Activated T-helper 1 cell treated with anti-CD3 and anti-CD28 coated beads, Interleukin-12 subunit alpha, Interleukin-12 subunit beta, Interleukin-2, Interleukin-4 antibody, amounts not matched to agents 30 ng/mL and 10 ng/mL and 1 ng/mL, durations not matched to agents 14 hours and 24 hours and 36 hours (primary cell): Measurements from ENCODE around the gene RABGAP1. TPM values are rescaled to one million over a fixed set of nuclear protein-coding genes. Genes with fewer than 3 reads are reported as not detected.

Experiments used
- DNase-seq: peaks from one replicate; pipeline ENCODE4 v3.0.0; 2021; ENCODE audit warnings: low spot score
- H3K27ac Mint-ChIP-seq: one replicate; pipeline ENCODE4 v1.8.0; 2021; ENCODE audit warnings: mild to moderate bottlenecking, mixed read lengths
- H3K27me3 Mint-ChIP-seq: one replicate; pipeline ENCODE4 v1.8.0; 2022; ENCODE audit warnings: mild to moderate bottlenecking, moderate library complexity, mixed read lengths; ENCODE audit not compliant: insufficient read depth
- H3K36me3 Mint-ChIP-seq: one replicate; pipeline ENCODE4 v1.8.0; 2021; ENCODE audit warnings: low read depth, mixed read lengths
- H3K4me1 Mint-ChIP-seq: one replicate; pipeline ENCODE4 v1.8.0; 2021; ENCODE audit warnings: low read depth, mixed read lengths
- H3K4me3 Mint-ChIP-seq: one replicate; pipeline ENCODE4 v1.8.0; 2021; ENCODE audit warnings: mild to moderate bottlenecking, moderate library complexity, mixed read lengths
- H3K9me3 Mint-ChIP-seq: one replicate; pipeline ENCODE4 v1.8.0; 2021; ENCODE audit warnings: mixed read lengths
- intact Hi-C: fragments of 100-400 bp; cut with micrococcal nuclease; formaldehyde crosslinking; loops from one replicate; pipeline ENCODE4 v1.15.1; 2024
- total RNA-seq: library from RNA; stranded (reverse); gene quantifications from 2 replicates; pipeline ENCODE4 v1.2.3, GENCODE V29; 2022

The RABGAP1 gene
- total RNA-seq, 1 donor from 2014 or later, result 30.2 TPM

DNA sequence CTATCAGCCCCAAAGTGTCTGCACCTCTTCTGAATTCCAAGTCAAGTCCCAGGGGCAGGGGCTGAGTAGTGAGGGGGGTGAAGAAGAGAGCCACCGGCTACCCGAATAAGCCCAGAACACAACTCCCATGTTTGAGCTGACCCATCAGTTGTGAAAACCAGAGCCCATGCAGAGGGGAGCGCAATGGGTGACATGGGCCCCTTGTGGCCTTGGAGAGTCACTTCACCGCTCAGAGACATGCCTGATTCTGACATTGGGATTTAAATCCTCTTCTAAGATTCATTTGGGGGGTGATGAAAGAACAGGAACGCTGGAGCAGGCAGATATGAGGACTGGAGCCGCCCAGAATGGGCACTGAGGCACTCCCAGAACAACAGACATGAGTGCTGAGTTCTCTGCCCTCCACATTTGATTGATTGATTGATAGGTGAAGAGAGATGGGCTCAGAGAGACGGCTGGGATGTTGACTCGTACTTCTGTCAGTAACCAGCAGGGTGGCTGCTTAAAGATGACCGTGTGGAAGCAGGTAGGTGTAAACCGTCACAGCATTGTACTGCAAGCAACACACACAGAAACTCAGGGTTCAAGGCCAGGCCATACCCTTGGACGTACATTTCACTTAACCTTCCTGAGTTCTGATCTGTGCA lies 166.9 kb downstream of the RABGAP1 start:
- no peaks in the 10 kb centered on the region for H3K27me3 Mint-ChIP-seq
- H3K4me1 Mint-ChIP-seq, result peaks cover 14% of the 10 kb centered on the region
- no peak for DNase-seq
- no peaks in the 10 kb centered on the region for H3K9me3 Mint-ChIP-seq
- intact Hi-C loops, result no loop called here
- H3K27ac Mint-ChIP-seq, result no peak overlapping the region
- H3K4me3 Mint-ChIP-seq, result no peak overlapping the region
- H3K36me3 Mint-ChIP-seq, result peaks cover 3% of the 10 kb centered on the region

DNA sequence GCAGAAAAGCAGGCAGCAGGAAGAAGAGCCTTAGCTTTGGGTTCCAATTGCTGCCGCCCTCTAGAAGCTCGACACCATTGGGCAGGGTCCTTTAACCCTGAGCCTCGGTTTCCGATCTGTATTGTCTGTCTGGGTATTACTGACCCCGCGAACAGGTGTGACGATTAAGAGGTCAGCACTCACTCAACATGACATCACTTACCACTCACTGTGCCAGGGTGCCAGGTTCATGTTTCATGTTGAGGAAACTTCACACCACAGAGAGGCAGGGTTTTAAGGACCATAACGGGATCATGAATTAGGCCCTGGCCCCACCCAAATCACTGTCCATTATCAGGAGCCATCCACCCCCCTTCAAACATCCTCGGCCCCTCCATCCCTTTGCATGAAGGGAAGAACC lies 168.2 kb downstream of the RABGAP1 start:
- H3K4me1 Mint-ChIP-seq, result peaks cover 14% of the 10 kb centered on the region
- H3K36me3 Mint-ChIP-seq, result peaks cover 3% of the 10 kb centered on the region
- H3K27me3 Mint-ChIP-seq, result no peaks in the 10 kb centered on the region
- no peaks in the 10 kb centered on the region for H3K9me3 Mint-ChIP-seq
- no peak overlapping the region for H3K27ac Mint-ChIP-seq
- H3K4me3 Mint-ChIP-seq, result no peak overlapping the region
- intact Hi-C loops, result no loop called here
- DNase-seq, result no peak

DNA sequence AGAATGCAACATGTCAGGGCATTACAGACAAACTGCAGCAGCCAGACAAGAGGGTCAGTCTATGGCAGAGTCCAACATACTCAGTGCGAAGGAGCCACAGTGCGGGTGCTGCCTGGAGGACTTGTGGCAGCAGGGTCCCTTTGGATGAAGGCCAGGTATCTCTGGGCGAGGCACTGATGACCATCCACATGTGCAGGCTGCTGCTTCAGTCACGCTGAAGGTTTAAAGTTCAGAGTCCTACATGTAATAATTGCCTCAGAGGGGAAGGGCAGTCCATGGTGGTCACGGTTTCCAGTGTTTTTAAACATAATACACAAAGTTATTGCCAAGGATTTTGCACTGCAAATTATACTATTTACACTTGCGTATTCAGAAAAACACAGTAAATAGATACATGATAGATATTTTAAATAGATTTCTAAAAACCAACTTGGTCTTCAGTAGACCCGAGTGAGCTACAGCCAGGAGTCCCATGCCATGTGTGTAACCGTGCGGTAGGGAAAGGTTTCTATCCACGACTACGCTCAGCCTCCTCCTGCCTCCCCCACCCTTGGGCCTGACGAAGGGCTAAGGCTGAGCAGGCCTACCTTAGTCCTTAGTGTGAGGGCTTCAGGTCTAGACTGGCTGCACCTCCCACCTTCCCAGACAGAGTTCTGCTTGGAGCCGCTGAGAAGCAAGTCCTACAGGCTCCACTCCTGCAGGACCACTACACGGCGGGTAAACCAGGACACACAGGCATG lies 168.9 kb downstream of the RABGAP1 start:
- DNase-seq, result no peak
- H3K9me3 Mint-ChIP-seq, result no peaks in the 10 kb centered on the region
- intact Hi-C loops, result no loop called here
- no peak overlapping the region for H3K4me3 Mint-ChIP-seq
- H3K4me1 Mint-ChIP-seq, result peaks cover 14% of the 10 kb centered on the region
- no peaks in the 10 kb centered on the region for H3K27me3 Mint-ChIP-seq
- H3K27ac Mint-ChIP-seq, result no peak overlapping the region
- peaks cover 3% of the 10 kb centered on the region for H3K36me3 Mint-ChIP-seq

DNA sequence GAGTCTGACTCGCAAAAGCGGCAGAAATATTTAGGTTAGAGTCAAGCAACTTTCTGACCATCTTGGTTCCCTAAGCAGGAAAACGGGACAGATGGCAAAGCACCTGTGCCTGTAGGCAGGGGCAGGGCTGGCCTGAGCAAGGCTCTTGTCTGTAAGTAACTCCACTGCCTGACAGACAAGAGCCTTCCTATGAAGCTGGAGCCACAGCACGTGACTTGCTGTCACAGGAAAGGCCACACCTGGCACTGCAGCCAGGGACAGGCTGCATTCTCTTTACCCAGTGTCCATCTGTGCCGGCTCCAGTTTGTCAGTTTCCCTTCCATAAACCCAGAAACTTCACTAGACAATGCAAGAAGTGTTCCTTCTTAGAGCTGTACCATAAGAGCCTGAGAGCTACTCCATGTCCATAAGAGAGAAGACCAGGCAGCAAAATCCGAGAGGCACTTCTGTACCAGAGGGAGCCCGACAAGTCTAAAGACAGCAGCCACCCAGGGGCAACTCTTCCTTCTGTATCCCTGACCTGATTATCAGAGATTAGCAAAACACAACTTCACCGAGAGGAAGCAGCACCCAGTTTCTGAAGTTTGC lies 170.7 kb downstream of the RABGAP1 start:
- Mint-ChIP-seq H3K9me3 (no peaks in the 10 kb centered on the region), H3K27me3 (no peaks in the 10 kb centered on the region), H3K27ac (no peak overlapping the region), H3K36me3 (peaks cover 5% of the 10 kb centered on the region), H3K4me3 (no peak overlapping the region), H3K4me1 (peaks cover 14% of the 10 kb centered on the region)
- intact Hi-C loops, result no loop called here
- DNase-seq, result no peak

DNA sequence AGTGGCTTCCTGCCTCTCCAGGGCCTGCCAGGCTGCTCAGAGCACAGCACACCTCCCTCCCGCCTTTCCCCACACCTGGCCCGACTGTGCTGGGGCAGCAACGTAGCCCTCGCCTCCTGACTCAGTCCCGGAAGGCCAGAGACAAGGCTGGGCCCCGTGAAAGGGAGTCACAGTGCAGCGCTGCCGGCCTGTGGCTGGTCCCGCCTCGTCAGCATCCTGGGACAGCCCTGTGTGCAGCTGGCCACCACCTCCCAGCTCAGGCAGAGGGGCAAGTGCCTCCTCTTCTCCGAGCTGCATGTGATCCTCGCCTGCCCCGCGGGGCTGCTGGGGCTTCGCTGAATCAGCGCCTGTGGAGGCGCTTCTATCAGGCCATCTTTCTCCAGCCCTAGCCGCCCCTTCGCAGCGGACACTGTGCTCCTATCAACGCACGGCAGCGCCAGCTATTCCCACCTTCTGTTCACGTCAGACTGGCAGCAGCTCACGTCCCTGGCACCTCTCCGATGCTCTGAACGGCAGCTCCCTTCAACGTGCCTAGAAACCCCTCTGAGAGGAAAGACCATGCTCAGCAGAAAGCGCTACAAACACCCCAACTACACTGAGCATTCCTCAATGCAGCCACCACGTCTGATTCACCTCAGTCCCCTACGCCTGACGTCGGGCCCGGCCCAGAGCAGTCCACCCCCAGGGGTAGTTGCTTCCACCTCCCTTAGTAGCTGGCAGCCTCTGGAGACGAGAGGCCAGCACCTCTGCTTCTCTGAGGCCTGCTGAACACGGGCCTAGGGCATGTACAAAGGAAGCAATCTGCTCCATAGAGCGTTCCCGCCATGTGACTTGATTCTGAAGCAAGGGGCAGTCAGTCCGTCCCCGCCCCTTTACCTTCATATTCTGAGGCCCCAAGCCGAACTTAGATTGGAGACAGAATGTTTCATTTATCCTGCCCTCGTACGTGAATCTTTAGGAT lies 171.5 kb downstream of the RABGAP1 start:
- no peaks in the 10 kb centered on the region for H3K27me3 Mint-ChIP-seq
- no peak for DNase-seq
- intact Hi-C loops, result no loop called here
- no peak overlapping the region for H3K4me3 Mint-ChIP-seq
- H3K4me1 Mint-ChIP-seq, result peaks cover 14% of the 10 kb centered on the region
- H3K36me3 Mint-ChIP-seq, result peaks cover 2% of the 10 kb centered on the region
- no peak overlapping the region for H3K27ac Mint-ChIP-seq
- H3K9me3 Mint-ChIP-seq, result no peaks in the 10 kb centered on the region

DNA sequence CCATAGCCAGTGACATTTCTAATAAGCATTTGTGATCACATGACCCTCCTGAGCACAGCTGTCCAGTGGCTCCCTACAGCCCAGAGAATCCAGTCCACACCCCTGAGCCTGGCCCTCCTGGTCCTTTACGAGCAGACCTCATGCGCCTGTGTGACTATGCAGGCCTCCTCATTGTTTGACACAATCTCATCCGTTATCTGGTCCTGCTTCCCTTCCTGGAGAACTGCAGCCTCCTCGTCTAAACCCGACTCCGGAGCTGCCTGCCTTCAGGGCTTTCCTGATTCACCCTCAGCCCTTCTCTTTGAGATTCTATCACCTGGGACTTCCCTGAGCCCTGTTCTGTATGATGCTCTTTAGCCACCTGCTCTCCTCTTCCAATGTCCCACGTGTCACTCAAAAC lies 172.4 kb downstream of the RABGAP1 start:
- no peaks in the 10 kb centered on the region for H3K27me3 Mint-ChIP-seq
- intact Hi-C loops, result no loop called here
- peaks cover 14% of the 10 kb centered on the region for H3K4me1 Mint-ChIP-seq
- H3K36me3 Mint-ChIP-seq, result peaks cover 2% of the 10 kb centered on the region
- H3K4me3 Mint-ChIP-seq, result no peak overlapping the region
- DNase-seq, result no peak
- H3K9me3 Mint-ChIP-seq, result no peaks in the 10 kb centered on the region
- H3K27ac Mint-ChIP-seq, result no peak overlapping the region

DNA sequence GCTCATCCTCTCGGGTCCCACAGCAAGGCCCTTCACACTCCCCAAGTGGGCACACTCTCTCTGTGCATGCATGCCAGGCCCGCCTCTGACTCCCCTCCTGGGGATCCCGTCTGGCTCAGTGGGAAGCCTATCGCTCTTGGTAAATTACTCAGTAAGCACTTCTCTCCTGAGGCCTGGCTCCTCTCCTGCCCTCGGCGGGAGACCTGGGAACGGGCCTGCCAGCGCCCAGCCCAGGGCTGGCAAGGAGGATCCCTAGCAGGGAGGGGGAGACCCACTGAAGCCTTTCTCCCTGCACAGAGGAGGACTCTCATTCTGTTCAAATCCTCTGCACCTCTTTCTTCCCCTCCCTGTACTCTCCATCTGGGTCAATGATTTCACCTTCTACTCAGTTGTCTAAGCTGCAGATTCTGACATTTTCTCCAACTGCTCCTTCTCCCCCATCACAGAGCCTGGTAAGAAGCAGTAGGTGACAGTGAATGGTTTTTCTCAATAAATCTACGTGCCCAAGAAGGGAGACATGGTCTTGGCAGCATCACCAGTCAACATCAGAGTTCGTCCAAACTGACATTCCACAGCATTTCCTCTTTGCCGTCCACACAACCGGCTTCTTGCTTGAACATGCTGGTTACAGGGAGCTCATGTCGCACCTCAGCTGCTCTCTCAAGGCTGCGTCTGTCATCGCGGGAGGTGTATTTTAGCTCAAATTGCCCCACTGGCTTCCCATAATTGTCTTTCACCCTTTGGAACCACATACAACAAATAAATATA lies 174.5 kb downstream of the RABGAP1 start:
- no peaks in the 10 kb centered on the region for H3K9me3 Mint-ChIP-seq

DNA sequence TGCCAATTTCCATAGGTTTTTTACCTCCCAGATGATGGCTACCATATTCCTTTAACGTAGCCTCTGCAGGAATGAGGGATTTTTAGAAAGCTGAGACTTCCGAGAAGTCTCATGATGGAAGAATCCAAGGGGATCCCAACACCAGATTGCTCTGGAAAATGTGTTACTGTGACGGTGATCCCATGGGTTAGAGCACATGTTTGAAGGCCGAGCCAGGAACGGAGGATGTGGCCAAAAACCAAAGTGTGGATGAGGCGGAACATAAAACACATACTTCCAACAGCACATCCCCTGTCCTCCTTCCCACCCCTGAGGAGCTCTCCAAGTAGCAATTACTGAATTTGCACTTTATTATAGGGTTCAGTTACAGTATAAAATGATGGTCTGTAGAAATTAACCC lies 175.2 kb downstream of the RABGAP1 start:
- H3K27me3 Mint-ChIP-seq, result no peaks in the 10 kb centered on the region
- no peak for DNase-seq
- H3K36me3 Mint-ChIP-seq, result peaks cover 2% of the 10 kb centered on the region
- peaks cover 14% of the 10 kb centered on the region for H3K4me1 Mint-ChIP-seq
- intact Hi-C loops, result no loop called here
- no peak overlapping the region for H3K27ac Mint-ChIP-seq
- H3K9me3 Mint-ChIP-seq, result no peaks in the 10 kb centered on the region
- no peak overlapping the region for H3K4me3 Mint-ChIP-seq

More for the DNA sequence above, 174.5 kb downstream of the RABGAP1 start:
- H3K36me3 Mint-ChIP-seq, result peaks cover 2% of the 10 kb centered on the region
- no peaks in the 10 kb centered on the region for H3K27me3 Mint-ChIP-seq
- H3K4me1 Mint-ChIP-seq, result peaks cover 14% of the 10 kb centered on the region
- no peak overlapping the region for H3K4me3 Mint-ChIP-seq
- intact Hi-C loops, result no loop called here
- no peak overlapping the region for H3K27ac Mint-ChIP-seq
- no peak for DNase-seq

DNA sequence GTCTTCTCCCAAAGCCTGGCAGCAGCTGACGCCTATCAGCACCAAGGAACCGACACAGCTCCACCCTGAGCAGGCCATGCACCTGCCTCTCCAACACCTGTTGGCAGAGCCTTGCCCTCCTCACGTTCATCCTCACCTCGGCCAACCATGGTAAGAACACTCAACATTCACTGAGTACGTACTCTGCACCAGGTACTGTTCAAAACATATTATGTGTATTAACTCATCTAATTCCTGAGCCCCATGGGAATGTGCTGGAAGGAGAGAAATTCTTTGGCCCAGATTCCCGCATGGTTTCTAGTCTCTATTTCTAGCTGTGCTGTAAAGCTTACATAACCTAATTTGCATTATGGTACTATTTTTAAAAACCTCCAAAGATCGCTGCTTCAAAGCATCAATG lies 178.7 kb downstream of the RABGAP1 start:
- no peaks in the 10 kb centered on the region for H3K27me3 Mint-ChIP-seq
- H3K4me1 Mint-ChIP-seq, result peaks cover 7% of the 10 kb centered on the region
- no peaks in the 10 kb centered on the region for H3K9me3 Mint-ChIP-seq
- DNase-seq, result no peak
- no peak overlapping the region for H3K27ac Mint-ChIP-seq
- peaks cover 2% of the 10 kb centered on the region for H3K36me3 Mint-ChIP-seq
- H3K4me3 Mint-ChIP-seq, result no peak overlapping the region
- intact Hi-C loops, result no loop called here

DNA sequence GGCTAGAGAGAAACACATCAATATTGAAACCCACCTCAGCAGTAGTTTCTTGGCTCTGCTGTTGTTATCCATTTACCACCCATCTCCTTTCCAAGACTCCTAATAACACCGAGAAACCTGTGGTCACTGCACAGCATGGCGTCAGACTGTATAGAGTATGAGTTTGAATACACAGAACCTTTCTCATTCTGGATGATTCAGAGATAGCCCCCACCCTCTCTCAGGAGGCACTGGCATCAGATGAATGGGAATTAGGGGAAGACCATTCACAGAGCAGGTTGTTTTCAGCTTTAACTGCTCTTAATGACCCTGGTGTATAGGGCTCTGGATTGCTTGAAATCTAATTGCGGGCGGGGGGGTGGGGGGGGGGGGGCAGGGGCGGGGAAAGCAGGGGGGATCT lies 179.3 kb downstream of the RABGAP1 start:
- Mint-ChIP-seq H3K4me3 (no peak overlapping the region), H3K27me3 (no peaks in the 10 kb centered on the region), H3K4me1 (peaks cover 7% of the 10 kb centered on the region), H3K9me3 (no peaks in the 10 kb centered on the region), H3K36me3 (peaks cover 2% of the 10 kb centered on the region), H3K27ac (no peak overlapping the region)
- intact Hi-C loops, result no loop called here
- no peak for DNase-seq

DNA sequence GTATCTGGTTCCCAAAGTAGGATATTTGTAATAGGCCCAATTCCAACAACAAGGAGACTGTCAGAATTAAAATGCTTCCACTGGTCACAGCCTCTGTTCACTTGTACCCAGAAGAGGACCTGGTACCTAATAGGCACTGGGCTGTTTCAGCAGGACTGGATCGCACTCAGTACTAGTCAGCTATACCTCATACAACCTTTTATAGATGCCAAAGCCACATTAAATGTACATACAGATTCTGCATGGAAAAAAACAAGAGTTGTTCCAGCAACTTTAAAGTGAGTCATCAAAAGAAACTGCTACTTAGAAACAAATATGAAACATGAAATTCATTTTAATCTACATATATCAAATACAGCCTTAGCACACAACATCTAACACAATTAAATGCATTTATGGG lies 180.1 kb downstream of the RABGAP1 start:
- Mint-ChIP-seq H3K27ac (no peak overlapping the region), H3K36me3 (no peaks in the 10 kb centered on the region), H3K27me3 (no peaks in the 10 kb centered on the region), H3K4me1 (peaks cover 7% of the 10 kb centered on the region), H3K4me3 (no peak overlapping the region), H3K9me3 (no peaks in the 10 kb centered on the region)
- intact Hi-C loops, result no loop called here
- no peak for DNase-seq

DNA sequence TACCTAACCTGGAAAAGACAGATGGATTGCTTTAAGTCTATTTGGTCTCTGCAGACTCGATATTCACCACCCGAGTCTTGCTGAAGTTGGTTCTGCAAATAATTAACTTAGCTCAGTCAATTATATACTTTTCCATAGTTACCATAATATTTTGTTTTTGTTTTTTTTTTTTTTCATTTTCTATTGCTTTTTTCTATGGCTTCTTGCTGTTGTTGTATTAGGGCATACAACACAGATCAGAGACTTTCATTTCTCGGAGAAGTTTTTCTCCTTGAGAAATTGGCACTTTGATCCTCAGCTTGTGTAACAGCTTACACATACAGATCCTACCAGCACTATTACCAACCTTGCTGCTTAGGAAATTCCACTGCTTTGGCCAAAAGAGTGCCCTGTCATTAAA lies 180.6 kb downstream of the RABGAP1 start:
- H3K4me1 Mint-ChIP-seq, result peaks cover 7% of the 10 kb centered on the region
- peaks cover 3% of the 10 kb centered on the region for H3K36me3 Mint-ChIP-seq
- intact Hi-C loops, result no loop called here
- no peaks in the 10 kb centered on the region for H3K27me3 Mint-ChIP-seq
- H3K4me3 Mint-ChIP-seq, result no peak overlapping the region
- H3K9me3 Mint-ChIP-seq, result no peaks in the 10 kb centered on the region
- no peak for DNase-seq
- H3K27ac Mint-ChIP-seq, result no peak overlapping the region
